IPS-20b (cell line): ENCODE data around the gene CDH8.

Experiments used
- H3K27ac ChIP-seq: one replicate; pipeline ENCODE4 v1.5.1; 2013; ENCODE audit warnings: low read length
- H3K27me3 ChIP-seq: 2 replicates; pipeline ENCODE4 v1.6.1; 2013; ENCODE audit warnings: mild to moderate bottlenecking, low read length, inconsistent platforms; ENCODE audit not compliant: insufficient read depth
- H3K36me3 ChIP-seq: 2 replicates; pipeline ENCODE4 v1.6.1; 2013; ENCODE audit warnings: low read depth, mild to moderate bottlenecking, inconsistent platforms, low read length, moderate library complexity; ENCODE audit not compliant: insufficient read depth
- H3K4me1 ChIP-seq: 2 replicates; pipeline ENCODE4 v1.6.1; 2013; ENCODE audit warnings: mild to moderate bottlenecking, control low read depth, inconsistent platforms, low read length, moderate library complexity; ENCODE audit not compliant: insufficient read depth
- H3K4me3 ChIP-seq: 2 replicates; pipeline ENCODE4 v1.5.1; 2013; ENCODE audit warnings: mild to moderate bottlenecking, low read length, inconsistent platforms
- H3K9ac ChIP-seq: 2 replicates; pipeline ENCODE4 v1.6.1; 2013; ENCODE audit warnings: low read depth, mild to moderate bottlenecking, inconsistent platforms, low read length, moderate library complexity
- H3K9me3 ChIP-seq: 2 replicates; pipeline ENCODE4 v1.6.1; 2013; ENCODE audit warnings: mild to moderate bottlenecking, low read depth, low read length, inconsistent platforms; ENCODE audit not compliant: insufficient read depth

Gene CDH8

DNA sequence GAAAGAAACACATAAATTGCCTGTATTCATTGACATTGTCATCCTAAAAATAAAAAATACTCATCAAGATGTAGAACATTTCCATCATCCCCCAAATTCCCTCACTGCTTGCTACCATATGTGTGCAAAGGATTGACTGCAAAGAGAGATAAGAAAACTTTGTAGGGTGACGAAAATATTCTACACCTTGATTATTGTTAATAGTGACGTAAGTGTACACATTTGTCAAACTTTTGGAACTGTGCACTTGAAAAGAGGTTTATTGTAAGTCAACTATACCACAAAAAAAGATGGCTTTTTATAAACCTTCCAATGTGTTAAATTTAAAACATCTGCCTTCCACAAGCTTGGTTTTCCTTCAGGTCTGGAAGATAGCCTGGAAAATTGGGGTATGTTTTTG lies 359.5 kb downstream of the CDH8 start:
- no peak overlapping the region; the same call in 1 of the 2 replicates for H3K4me3 ChIP-seq
- peaks cover 9% of the 10 kb centered on the region; the same call in 1 of the 2 replicates for H3K4me1 ChIP-seq
- H3K9ac ChIP-seq, result no peak overlapping the region
- no peaks in the 10 kb centered on the region for H3K27me3 ChIP-seq
- no peak overlapping the region for H3K27ac ChIP-seq
- H3K9me3 ChIP-seq, result no peaks in the 10 kb centered on the region
- no peaks in the 10 kb centered on the region for H3K36me3 ChIP-seq

- no peaks in the 10 kb centered on the region for H3K4me1 ChIP-seq
- H3K9ac ChIP-seq, result no peak overlapping the region
- no peaks in the 10 kb centered on the region for H3K27me3 ChIP-seq
- H3K9me3 ChIP-seq, result no peaks in the 10 kb centered on the region
- no peak overlapping the region for H3K4me3 ChIP-seq
- H3K36me3 ChIP-seq, result no peaks in the 10 kb centered on the region
- H3K27ac ChIP-seq, result no peak overlapping the region
These were observed 365.1 kb downstream of the CDH8 start for GRCh38 chr16:61671161-61671560.

DNA sequence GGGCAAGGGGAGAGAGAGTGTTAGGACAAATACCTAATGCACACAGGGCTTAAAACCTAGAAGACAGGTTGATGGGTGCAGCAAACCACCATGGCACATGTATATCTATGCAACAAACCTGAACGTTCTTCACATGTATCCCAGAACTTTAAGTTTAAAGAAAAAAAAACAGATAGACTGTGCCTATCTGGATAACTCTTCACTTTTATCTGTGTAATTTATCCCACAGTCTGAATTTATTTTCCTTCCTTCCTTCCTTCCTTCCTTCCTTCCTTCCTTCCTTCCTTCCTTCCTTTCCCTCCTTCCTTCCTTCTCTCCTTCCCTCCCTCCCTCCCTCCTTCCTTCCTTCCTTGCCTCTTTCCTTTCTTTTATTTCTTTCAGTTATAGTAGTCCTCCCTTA lies 370.7 kb downstream of the CDH8 start:
- no peaks in the 10 kb centered on the region for H3K4me1 ChIP-seq
- no peak overlapping the region for H3K27ac ChIP-seq
- no peak overlapping the region for H3K4me3 ChIP-seq
- H3K9me3 ChIP-seq, result no peaks in the 10 kb centered on the region
- H3K9ac ChIP-seq, result no peak overlapping the region
- no peaks in the 10 kb centered on the region for H3K27me3 ChIP-seq
- H3K36me3 ChIP-seq, result no peaks in the 10 kb centered on the region

DNA sequence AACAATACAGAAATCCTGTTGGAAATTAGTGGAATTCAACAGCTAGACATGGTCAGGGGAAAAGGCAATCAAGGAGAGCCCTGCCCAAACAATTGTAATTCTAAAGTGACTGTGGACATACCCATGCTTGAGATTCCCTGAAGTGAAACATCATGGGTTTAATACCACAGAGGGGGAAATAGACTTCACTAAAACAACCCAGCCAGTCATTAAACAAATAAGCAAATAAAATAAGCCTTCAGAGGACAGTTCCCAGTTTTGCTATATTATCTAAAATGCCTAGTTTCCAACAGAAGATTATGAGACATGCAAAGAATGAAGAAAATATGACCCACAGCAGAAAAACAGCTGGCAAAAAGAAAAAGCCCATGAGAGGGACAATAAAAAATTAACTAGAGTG lies 376.3 kb downstream of the CDH8 start:
- H3K27ac ChIP-seq, result no peak overlapping the region
- no peak overlapping the region for H3K9ac ChIP-seq
- H3K4me3 ChIP-seq, result no peak overlapping the region
- H3K4me1 ChIP-seq, result no peaks in the 10 kb centered on the region
- H3K27me3 ChIP-seq, result no peaks in the 10 kb centered on the region
- H3K9me3 ChIP-seq, result no peaks in the 10 kb centered on the region
- H3K36me3 ChIP-seq, result no peaks in the 10 kb centered on the region

DNA sequence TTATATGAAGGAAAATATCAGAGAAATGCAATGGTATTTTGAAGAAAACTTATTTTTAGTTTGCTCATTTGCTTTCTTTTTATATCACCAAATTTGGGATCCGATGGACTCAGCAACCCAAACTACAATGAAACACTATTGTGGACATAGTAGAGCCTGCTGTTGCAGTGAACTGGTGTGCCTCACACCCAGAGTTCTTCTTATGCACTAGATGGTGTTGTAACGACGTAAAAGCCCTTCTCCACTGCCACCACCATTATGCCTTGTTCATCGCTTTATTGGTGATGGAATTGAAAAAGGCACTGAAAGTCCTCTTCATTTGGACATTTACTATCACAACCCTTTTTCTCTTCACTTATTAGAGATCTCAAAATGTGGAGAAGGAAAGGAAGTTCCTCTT lies 381.3 kb downstream of the CDH8 start:
- Histone ChIP-seq H3K27me3 (no peaks in the 10 kb centered on the region), H3K9me3 (no peaks in the 10 kb centered on the region), H3K9ac (no peak overlapping the region), H3K27ac (no peak overlapping the region), H3K36me3 (no peaks in the 10 kb centered on the region), H3K4me1 (no peaks in the 10 kb centered on the region), H3K4me3 (no peak overlapping the region)

- H3K27me3 ChIP-seq, result no peaks in the 10 kb centered on the region
- H3K4me3 ChIP-seq, result no peak overlapping the region
- no peaks in the 10 kb centered on the region for H3K4me1 ChIP-seq
- no peaks in the 10 kb centered on the region for H3K9me3 ChIP-seq
- H3K9ac ChIP-seq, result no peak overlapping the region
- H3K36me3 ChIP-seq, result no peaks in the 10 kb centered on the region
- no peak overlapping the region for H3K27ac ChIP-seq
These were observed 382.7 kb downstream of the CDH8 start for GRCh38 chr16:61653544-61653943.

DNA sequence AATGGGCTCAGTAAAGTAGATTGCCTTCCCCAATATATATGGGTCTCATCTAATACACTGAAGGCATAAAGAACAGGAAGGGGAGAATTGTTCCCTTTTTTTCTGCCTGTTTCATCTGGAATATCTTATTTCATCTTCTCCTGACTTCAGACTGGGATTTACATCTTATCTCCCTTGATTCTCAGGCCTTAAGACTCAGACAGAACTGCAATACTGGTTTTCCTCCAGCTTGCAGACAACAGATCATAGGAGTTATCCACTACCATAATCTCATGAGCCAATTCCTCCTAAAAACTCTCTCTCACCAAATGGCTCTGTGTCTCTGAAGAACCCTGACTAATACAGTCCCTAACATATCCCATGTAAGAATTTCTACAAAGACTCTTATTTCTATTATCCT lies 390.7 kb downstream of the CDH8 start:
- no peaks in the 10 kb centered on the region for H3K27me3 ChIP-seq
- H3K9ac ChIP-seq, result no peak overlapping the region
- no peaks in the 10 kb centered on the region for H3K4me1 ChIP-seq
- H3K36me3 ChIP-seq, result no peaks in the 10 kb centered on the region
- no peaks in the 10 kb centered on the region for H3K9me3 ChIP-seq
- H3K4me3 ChIP-seq, result no peak overlapping the region
- H3K27ac ChIP-seq, result no peak overlapping the region

DNA sequence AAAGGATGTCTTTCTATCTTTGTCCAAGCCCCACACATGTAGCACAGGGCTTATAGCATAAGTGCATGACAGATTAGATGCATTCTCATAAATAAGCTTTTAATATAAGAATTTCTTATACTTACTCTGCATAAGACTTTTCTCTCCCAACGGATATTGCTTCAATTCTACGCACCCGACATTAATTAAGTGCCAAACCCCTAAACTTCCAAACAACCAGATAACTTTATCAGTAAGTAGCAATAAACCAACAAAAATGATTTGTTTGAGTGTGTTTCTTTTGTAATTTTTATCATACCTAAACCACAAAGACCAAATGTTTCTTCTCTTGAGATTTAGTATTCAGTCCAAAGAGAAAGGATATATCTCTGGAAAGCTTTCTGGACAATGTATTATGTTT lies 391.5 kb downstream of the CDH8 start:
- Histone ChIP-seq H3K4me1 (no peaks in the 10 kb centered on the region), H3K9me3 (no peaks in the 10 kb centered on the region), H3K4me3 (no peak overlapping the region), H3K27me3 (no peaks in the 10 kb centered on the region), H3K9ac (no peak overlapping the region), H3K36me3 (no peaks in the 10 kb centered on the region), H3K27ac (no peak overlapping the region)

DNA sequence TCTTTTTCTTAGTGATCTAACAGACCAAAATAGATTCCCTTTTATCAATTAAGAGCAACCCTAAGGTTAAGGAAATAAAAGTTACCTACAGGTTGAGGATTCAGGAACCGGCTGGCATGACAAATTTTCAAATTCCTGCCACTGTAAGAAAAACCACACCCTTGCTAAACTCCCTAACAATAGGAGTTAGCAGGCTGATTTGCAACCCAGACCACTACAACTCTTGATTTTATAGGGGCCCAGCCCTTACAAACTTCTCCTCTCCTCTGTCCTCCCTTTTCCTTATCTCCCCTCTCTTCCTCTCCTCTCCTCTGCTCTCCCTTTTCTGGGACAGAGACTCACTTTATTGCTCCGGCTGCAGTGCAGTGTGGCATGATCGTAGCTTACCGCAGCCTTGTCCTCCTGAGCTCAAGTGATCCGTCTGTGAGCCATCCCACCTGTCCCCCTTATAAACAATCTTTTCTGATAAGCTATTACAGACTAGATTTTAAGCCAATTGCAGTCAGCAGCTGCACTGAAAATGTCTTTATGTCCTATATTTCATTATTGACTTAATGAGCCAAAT lies 418.9 kb downstream of the CDH8 start:
- H3K27me3 ChIP-seq, result no peaks in the 10 kb centered on the region
- H3K4me3 ChIP-seq, result no peak overlapping the region
- H3K27ac ChIP-seq, result no peak overlapping the region
- H3K36me3 ChIP-seq, result no peaks in the 10 kb centered on the region
- no peaks in the 10 kb centered on the region for H3K9me3 ChIP-seq
- 0 out of 2 replicates have a peak overlapping the region, but pooled peaks have one; percentile 15 for H3K9ac ChIP-seq
- H3K4me1 ChIP-seq, result peaks cover 11% of the 10 kb centered on the region; the same call in 1 of the 2 replicates

GRCh38 chr16:61616088-61616487 lies 420.1 kb downstream of the CDH8 start:
- Histone ChIP-seq H3K27ac (no peak overlapping the region), H3K4me1 (peaks cover 11% of the 10 kb centered on the region; the same call in 1 of the 2 replicates), H3K36me3 (no peaks in the 10 kb centered on the region), H3K4me3 (no peak overlapping the region), H3K27me3 (no peaks in the 10 kb centered on the region), H3K9me3 (no peaks in the 10 kb centered on the region), H3K9ac (no peak overlapping the region)

- Histone ChIP-seq H3K4me3 (no peak overlapping the region), H3K27me3 (no peaks in the 10 kb centered on the region), H3K4me1 (peaks cover 2% of the 10 kb centered on the region; the same call in 1 of the 2 replicates), H3K9ac (no peak overlapping the region), H3K27ac (no peak overlapping the region), H3K9me3 (no peaks in the 10 kb centered on the region), H3K36me3 (no peaks in the 10 kb centered on the region)
These were observed 424.3 kb downstream of the CDH8 start for GRCh38 chr16:61611847-61612491.

DNA sequence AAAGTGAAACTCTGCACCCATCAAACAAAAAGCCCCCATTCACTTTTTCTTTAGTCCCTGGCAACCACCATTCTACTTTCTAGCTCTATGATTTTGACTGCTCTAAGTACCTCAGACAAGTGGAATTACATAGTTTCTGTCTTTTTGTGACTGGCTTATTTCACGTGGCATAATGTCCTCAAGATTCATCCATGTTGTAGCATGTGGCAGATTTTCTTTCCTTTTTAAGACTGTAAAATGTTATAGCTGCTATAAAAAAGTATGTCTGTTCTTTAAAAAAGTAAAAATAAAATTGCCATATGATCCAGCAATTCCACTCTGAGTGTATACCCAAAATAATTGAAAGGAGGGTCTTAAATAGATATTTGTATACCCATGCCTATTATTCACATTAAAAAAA lies 429.7 kb downstream of the CDH8 start:
- no peaks in the 10 kb centered on the region for H3K36me3 ChIP-seq
- H3K9ac ChIP-seq, result no peak overlapping the region
- no peaks in the 10 kb centered on the region for H3K4me1 ChIP-seq
- H3K9me3 ChIP-seq, result no peaks in the 10 kb centered on the region
- H3K27me3 ChIP-seq, result no peaks in the 10 kb centered on the region
- no peak overlapping the region for H3K4me3 ChIP-seq
- no peak overlapping the region for H3K27ac ChIP-seq
